GM23338 (cell line): Measurements from ENCODE around the gene SH3RF3. TPM values are rescaled to one million over a fixed set of nuclear protein-coding genes. Genes with fewer than 3 reads are reported as not detected.

Experiments used
- ATAC-seq: fragments of 200-7000 bp; cut with Tn5 transposase; 3 replicates; pipeline ENCODE4 v1.9.1; 2020
- DNase-seq: peaks from one replicate; pipeline ENCODE4 v3.0.0-alpha.2; 2015; ENCODE audit warnings: low spot score
- H2AFZ ChIP-seq: fragments of 200-600 bp; sonication (generic); 2 replicates; pipeline ENCODE4 v1.8.0; 2016; ENCODE audit warnings: antibody characterized with exemption, mild to moderate bottlenecking, moderate library complexity
- H3F3A ChIP-seq: fragments of 200-600 bp; sonication (generic); replicated peaks from 2 replicates; pipeline ENCODE4 v1.8.0; 2017; ENCODE audit warnings: antibody characterized with exemption, mixed run types, low read depth
- H3K27ac ChIP-seq: fragments of 200-600 bp; sonication (generic); 2 replicates; pipeline ENCODE4 v1.6.1; 2016; ENCODE audit warnings: low read depth
- H3K27me3 ChIP-seq: fragments of 200-600 bp; sonication (generic); 2 replicates; pipeline ENCODE4 v1.8.0; 2016; ENCODE audit warnings: mild to moderate bottlenecking, mixed run types, moderate library complexity; ENCODE audit not compliant: insufficient read depth
- H3K36me3 ChIP-seq: fragments of 200-600 bp; sonication (generic); 2 replicates; pipeline ENCODE4 v1.8.0; 2016; ENCODE audit warnings: mild to moderate bottlenecking; ENCODE audit not compliant: insufficient read depth
- H3K4me1 ChIP-seq: fragments of 200-600 bp; sonication (generic); 2 replicates; pipeline ENCODE4 v1.8.0; 2016; ENCODE audit warnings: mild to moderate bottlenecking, moderate library complexity; ENCODE audit not compliant: insufficient read depth
- H3K4me2 ChIP-seq: fragments of 200-600 bp; sonication (generic); 2 replicates; pipeline ENCODE4 v1.7.1; 2017; ENCODE audit warnings: mixed run types
- H3K4me3 ChIP-seq: fragments of 200-600 bp; sonication (generic); 2 replicates; pipeline ENCODE4 v1.6.1; 2016; ENCODE audit warnings: mixed run types
- H3K79me2 ChIP-seq: fragments of 200-600 bp; sonication (generic); replicated peaks from 2 replicates; pipeline ENCODE4 v1.8.0; 2017; ENCODE audit warnings: mild to moderate bottlenecking; ENCODE audit not compliant: insufficient read depth
- H3K9me2 ChIP-seq: fragments of 200-600 bp; sonication (generic); 2 replicates; pipeline ENCODE4 v1.8.0; 2017; ENCODE audit not compliant: insufficient read depth
- H4K20me1 ChIP-seq: fragments of 200-600 bp; sonication (generic); replicated peaks from 2 replicates; pipeline ENCODE4 v1.8.0; 2017; ENCODE audit warnings: mild to moderate bottlenecking; ENCODE audit not compliant: insufficient read depth
- H3K27ac Mint-ChIP-seq: 2 replicates; pipeline ENCODE4 v1.8.0; 2020; ENCODE audit warnings: inconsistent platforms, mild to moderate bottlenecking, moderate library complexity, mixed read lengths
- H3K27me3 Mint-ChIP-seq: 3 replicates; pipeline ENCODE4 v1.8.0; 2022; ENCODE audit warnings: low read depth, mild to moderate bottlenecking, moderate library complexity, mixed read lengths, inconsistent platforms; ENCODE audit not compliant: insufficient read depth, poor library complexity
- H3K36me3 Mint-ChIP-seq: 3 replicates; pipeline ENCODE4 v1.8.0; 2021; ENCODE audit warnings: low read depth, mild to moderate bottlenecking, inconsistent platforms, moderate library complexity, mixed read lengths
- H3K4me1 Mint-ChIP-seq: 3 replicates; pipeline ENCODE4 v1.8.0; 2020; ENCODE audit warnings: mild to moderate bottlenecking, inconsistent platforms, mixed read lengths
- H3K4me3 Mint-ChIP-seq: 3 replicates; pipeline ENCODE4 v1.8.0; 2021; ENCODE audit warnings: moderate library complexity, mild to moderate bottlenecking, inconsistent platforms, mixed read lengths
- H3K9me3 Mint-ChIP-seq: 3 replicates; pipeline ENCODE4 v1.8.0; 2020; ENCODE audit warnings: moderate library complexity, mild to moderate bottlenecking, inconsistent platforms, mixed read lengths
- CREB1 ChIP-seq: fragments of 250-450 bp; sonication (Bioruptor Pico); IDR thresholded peaks from 2 replicates; pipeline ENCODE4 v1.5.0; 2020; ENCODE audit warnings: low read depth, mild to moderate bottlenecking, moderate library complexity
- CTCF ChIP-seq, 2 experiments: fragments of 200-600 bp in 1 of 2; sonication (generic) in 1 of 2; conservative IDR thresholded peaks; 2 replicates each; pipeline versions ENCODE4 v1.5.1 to v1.6.1; 2016 to 2017; ENCODE audit warnings: antibody characterized with exemption in 2 of 2, low read depth in 2 of 2, mild to moderate bottlenecking in 2 of 2, moderate library complexity in 1 of 2
- ETS1 ChIP-seq: IDR thresholded peaks from 2 replicates; pipeline ENCODE4 v1.6.1; 2016; ENCODE audit warnings: antibody characterized with exemption
- EZH2 ChIP-seq: fragments of 200-600 bp; sonication (generic); IDR thresholded peaks from one replicate; pipeline ENCODE4 v1.8.0; 2017; ENCODE audit warnings: antibody characterized with exemption, mild to moderate bottlenecking, low read depth; ENCODE audit not compliant: unreplicated experiment
- EZH2phosphoT487 ChIP-seq: fragments of 200-600 bp; sonication (generic); IDR thresholded peaks from one replicate; pipeline ENCODE4 v1.8.1; 2018; ENCODE audit warnings: antibody characterized with exemption; ENCODE audit not compliant: unreplicated experiment
- JUNB ChIP-seq: IDR thresholded peaks from one replicate; pipeline ENCODE4 v1.6.1; 2016; ENCODE audit warnings: antibody characterized with exemption; ENCODE audit not compliant: unreplicated experiment
- NANOG ChIP-seq: IDR thresholded peaks from 2 replicates; pipeline ENCODE4 v1.6.1; 2016; ENCODE audit warnings: antibody characterized with exemption, borderline replicate concordance
- POLR2AphosphoS5 ChIP-seq: IDR thresholded peaks from 2 replicates; pipeline ENCODE4 v1.6.1; 2016; ENCODE audit warnings: antibody characterized with exemption, low read depth
- REST ChIP-seq: IDR thresholded peaks from one replicate; pipeline ENCODE4 v1.6.1; 2018; ENCODE audit warnings: antibody characterized with exemption; ENCODE audit not compliant: unreplicated experiment
- STAT1 ChIP-seq: IDR thresholded peaks from one replicate; pipeline ENCODE4 v1.6.1; 2016; ENCODE audit warnings: antibody characterized with exemption; ENCODE audit not compliant: unreplicated experiment
- ZNF114 ChIP-seq: fragments of 250-450 bp; sonication (Bioruptor Pico); IDR thresholded peaks from 2 replicates; pipeline ENCODE4 v1.5.0; 2020; ENCODE audit warnings: mild to moderate bottlenecking, moderate library complexity
- ZNF331 ChIP-seq: fragments of 250-450 bp; sonication (Bioruptor Pico); IDR thresholded peaks from 2 replicates; pipeline ENCODE4 v1.5.0; 2020; ENCODE audit warnings: low read depth, mild to moderate bottlenecking, moderate library complexity
- ZNF462 ChIP-seq: fragments of 250-450 bp; sonication (Bioruptor Pico); IDR thresholded peaks from 2 replicates; pipeline ENCODE4 v1.5.0; 2020; ENCODE audit warnings: mild to moderate bottlenecking, moderate library complexity
- polyA plus RNA-seq: library from polyadenylated mRNA; unstranded; fragments of >200 nt; fragmentation: Nextera tagmentation; extraction: Ambion mirVana; gene quantifications from 2 replicates; pipeline ENCODE4 v1.2.1, GENCODE V29; 2016
- total RNA-seq: library from RNA; depleted of rRNA; stranded (reverse); fragments of >200 nt; shearing (Covaris generic); gene quantifications from 2 replicates; pipeline ENCODE4 v1.2.3, GENCODE V29; 2014

Gene SH3RF3
- total and polyA plus RNA-seq, 2 experiments from 2014 or later, result 0.11 to 0.63 TPM

- TF ChIP-seq ETS1 (no peak), ZNF462 (no peak), EZH2phosphoT487 (no peak), POLR2AphosphoS5 (no peak), JUNB (no peak), CTCF (conservative IDR thresholded peaks at IDR 0.05; ENCODE audit: low read depth in 2 of 2) (no peak), ZNF331 (CRISPR knock-in tag) (no peak), REST (no peak), ZNF114 (CRISPR knock-in tag) (no peak), EZH2 (no peak), STAT1 (no peak), CREB1 (CRISPR knock-in tag) (no peak), NANOG (no peak)
- Histone ChIP-seq H2AFZ (no peak overlapping the region), H3K79me2 (no peaks in the 10 kb centered on the region), H3K36me3 (no peaks in the 10 kb centered on the region), H3K4me1 (peaks cover 4% of the 10 kb centered on the region; the same call in 1 of the 2 replicates), H3K4me3 (no peak overlapping the region), H3K27me3 (no peaks in the 10 kb centered on the region), H3F3A (no peaks in the 10 kb centered on the region), H3K9me2 (0 out of 2 replicates have a peak, but pooled peaks cover 4% of the 10 kb centered on the region), H3K27ac (no peak overlapping the region), H4K20me1 (no peaks in the 10 kb centered on the region), H3K4me2 (no peak overlapping the region)
- Mint-ChIP-seq H3K4me3 (no peak overlapping the region), H3K4me1 (peaks cover 7% of the 10 kb centered on the region; the same call in 2 of the 3 replicates), H3K27ac (no peak overlapping the region), H3K9me3 (no peaks in the 10 kb centered on the region), H3K36me3 (no peaks in the 10 kb centered on the region), H3K27me3 (peaks cover 7% of the 10 kb centered on the region)
- DNase-seq (no peak), ATAC-seq (no peak)
These were observed 289.7 kb downstream of the SH3RF3 start for GRCh38 chr2:109418716-109419115.
